ENCODE results near the gene OBP2B. TPM values are rescaled to one million over a fixed set of nuclear protein-coding genes. Genes with fewer than 3 reads are reported as not detected.

The OBP2B gene
- total and polyA plus RNA-seq, 10 of the 15 experiments (the other 5 are each of a cell fraction or from before 2014, with no cell fraction given), result not detected

GRCh38 chr9:133167769-133168168 lies 41.3 kb downstream of the OBP2B start:
- no peak for FAIRE-seq
- intact Hi-C loops (cut with micrococcal nuclease; ENCODE audit: unreplicated experiment) (no loop called here), in situ Hi-C loops (cut with MboI) (no loop called here)
- Histone ChIP-seq H2AFZ (ENCODE audit: control insufficient read depth, low read depth, low read length) (no peak overlapping the region), H3K4me3 (no peak overlapping the region), H3K27me3 (replicated peaks in 1 of 2; ENCODE audit: control insufficient read depth in 2 of 2, insufficient read depth in 2 of 2, low read length in 1 of 2) (peaks cover 4 to 11% of the 10 kb centered on the region in 2 experiments), H3K36me3 (ENCODE audit: control insufficient read depth in 2 of 2, insufficient read depth in 2 of 2, low read length in 1 of 2) (no peaks in the 10 kb centered on the region), H3K4me2 (ENCODE audit: control insufficient read depth, insufficient read depth) (no peak overlapping the region), H3K9ac (ENCODE audit: control insufficient read depth, insufficient read depth, low read length) (no peak overlapping the region), H3K9me3 (replicated peaks; ENCODE audit: control insufficient read depth, insufficient read depth, low read length) (no peaks in the 10 kb centered on the region), H4K20me1 (ENCODE audit: control insufficient read depth, insufficient read depth) (no peaks in the 10 kb centered on the region), H3K27ac (ENCODE audit: control insufficient read depth, insufficient read depth) (no peak overlapping the region), H3K4me1 (ENCODE audit: control insufficient read depth, insufficient read depth, low read length) (peaks cover 3% of the 10 kb centered on the region), H3K79me2 (ENCODE audit: control insufficient read depth, insufficient read depth, low read length) (no peaks in the 10 kb centered on the region)
- POLR2A ChIA-PET, result no interaction called here
- ATAC-seq, result no peak
- TF ChIP-seq KDM1A (IDR thresholded peaks at IDR 0.05; ENCODE audit: borderline replicate concordance) (no peak), SP1 (IDR thresholded peaks at IDR 0.05; ENCODE audit: low read depth, low read length) (no peak), GATAD2B (conservative IDR thresholded peaks at IDR 0.05; ENCODE audit: low read depth) (no peak), MTA3 (IDR thresholded peaks at IDR 0.05; ENCODE audit: borderline replicate concordance, low read length) (no peak), JUND (IDR thresholded peaks at IDR 0.05; ENCODE audit: low read depth, low read length) (no peak), NFXL1 (IDR thresholded peaks at IDR 0.05; ENCODE audit: borderline replicate concordance) (no peak), ZNF217 (IDR thresholded peaks at IDR 0.05) (no peak), SPI1 (IDR thresholded peaks at IDR 0.05; ENCODE audit: borderline replicate concordance, insufficient read depth, low read depth, low read length) (no peak), IKZF1 (conservative IDR thresholded peaks at IDR 0.05) (no peak)
- RAD21 ChIA-PET (ENCODE audit: unreplicated experiment), result interaction anchor here (1.1 kb wide), 1 partner anchor 20 kb away, joined by 5 read pairs; no protein-coding TSS in a partner anchor
- no peak for DNase-seq (ENCODE audit: low read depth, low spot score)
- BruUV-seq (replicated peaks), result no TSS peak
- CTCF ChIA-PET, result interaction anchor here (2.3 kb wide), 1 partner anchor 19 kb away, joined by 10 read pairs; no protein-coding TSS in a partner anchor
- 2% methylated on average over 3 of the region's 3 CpGs for WGBS (ENCODE audit: insufficient coverage, insufficient replicate concordance, low lambda C conversion rate, missing lambda C conversion rate)
- SMC1A ChIA-PET (ENCODE audit: uncharacterized antibody, unreplicated experiment), result no interaction called here

Data from GM12878 (cell line).